Nucleus accumbens (tissue), 56 donors: ENCODE measurements around the gene UNC13C.

Experiments used
- DNase-seq, 56 donors: peaks; one replicate each; lab custom pipeline; 2025; lab: John Stamatoyannopoulos, UW

UNC13C gene

DNA sequence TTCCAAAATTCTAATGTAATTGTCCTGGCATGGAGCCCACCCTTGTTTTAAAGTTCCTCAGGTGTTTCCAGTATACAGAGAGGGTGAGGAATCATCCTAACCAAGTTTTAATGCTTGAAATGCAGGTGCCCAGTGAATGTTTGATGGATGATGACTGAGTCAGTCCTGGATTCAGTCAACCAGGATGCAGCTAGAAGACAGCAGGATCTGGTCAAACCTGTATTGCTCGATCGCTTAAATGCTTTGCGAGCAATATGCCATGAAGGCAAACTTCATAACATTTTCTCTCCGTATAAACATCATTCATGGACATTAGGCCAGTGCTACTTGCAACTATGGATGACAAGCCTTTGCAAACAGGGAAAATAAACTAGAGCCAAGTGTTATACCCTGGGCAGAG, 627.3 kb downstream of the UNC13C start:
- DNase-seq = no peak

DNA sequence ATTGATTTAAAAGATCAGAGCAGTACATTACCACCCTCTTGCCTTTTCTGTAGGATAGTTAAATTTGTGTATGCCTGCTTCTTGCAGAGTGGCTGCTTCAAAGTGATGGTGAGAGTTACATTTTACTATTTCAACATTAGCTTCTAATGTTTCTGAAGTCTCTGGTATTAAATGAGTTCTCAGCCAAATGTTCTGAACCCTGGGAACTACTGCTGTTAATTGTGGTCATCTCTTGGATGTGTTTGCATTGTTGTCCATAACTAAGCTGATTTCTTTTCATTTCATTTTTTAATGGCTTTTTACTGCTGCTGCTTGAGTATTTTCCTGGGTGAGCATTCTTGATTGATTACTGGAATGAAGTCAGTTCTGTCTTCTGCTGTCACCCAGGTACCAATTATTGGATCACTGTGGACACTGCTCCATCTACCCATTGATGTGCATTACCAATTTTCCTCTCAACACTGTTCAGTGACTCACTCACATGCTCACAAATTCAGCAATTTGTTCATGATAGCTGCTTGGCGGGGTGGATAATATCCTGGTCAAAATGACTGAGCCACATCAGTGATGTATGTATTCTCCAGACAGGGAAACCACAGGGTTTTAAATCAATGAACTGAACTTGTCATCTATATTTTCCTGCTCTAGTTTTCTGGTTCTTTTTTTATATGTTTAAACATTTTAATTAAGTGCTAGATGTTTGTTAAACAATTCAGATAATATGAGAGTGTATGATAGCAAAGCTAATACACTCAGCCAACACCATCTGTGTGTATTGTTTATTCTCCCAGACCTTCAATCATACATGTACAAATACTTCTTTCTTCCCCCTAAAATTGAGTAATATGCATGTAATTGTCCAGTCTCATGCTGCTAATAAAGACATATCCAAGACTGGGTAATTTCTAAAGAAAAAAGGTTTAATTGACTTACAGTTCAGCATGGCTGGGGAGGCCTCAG, 630.9 kb downstream of the UNC13C start:
- DNase-seq = no peak

- DNase-seq = no peak
These were observed 639.9 kb downstream of the UNC13C start for GRCh38 chr15:54618120-54618519.

DNA sequence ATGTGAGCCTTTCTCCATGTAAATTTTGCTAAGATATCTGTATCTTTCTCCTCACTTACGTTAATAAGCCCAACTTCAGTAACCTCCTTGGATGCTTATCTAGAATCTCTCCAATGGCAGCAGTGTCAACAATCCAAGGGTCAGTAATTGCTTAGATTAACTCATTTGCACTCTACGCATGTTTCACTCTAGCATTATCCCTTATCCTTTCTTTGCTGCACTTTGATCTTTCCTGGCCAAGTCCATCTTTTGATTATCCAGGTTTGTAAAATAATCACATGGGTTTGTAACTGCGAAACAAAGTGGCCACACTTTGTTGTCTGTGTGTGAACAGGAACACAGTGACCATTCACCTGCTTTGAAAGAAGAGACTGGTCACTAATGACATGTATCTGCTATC, 640.9 kb downstream of the UNC13C start:
- DNase-seq = no peak

DNA sequence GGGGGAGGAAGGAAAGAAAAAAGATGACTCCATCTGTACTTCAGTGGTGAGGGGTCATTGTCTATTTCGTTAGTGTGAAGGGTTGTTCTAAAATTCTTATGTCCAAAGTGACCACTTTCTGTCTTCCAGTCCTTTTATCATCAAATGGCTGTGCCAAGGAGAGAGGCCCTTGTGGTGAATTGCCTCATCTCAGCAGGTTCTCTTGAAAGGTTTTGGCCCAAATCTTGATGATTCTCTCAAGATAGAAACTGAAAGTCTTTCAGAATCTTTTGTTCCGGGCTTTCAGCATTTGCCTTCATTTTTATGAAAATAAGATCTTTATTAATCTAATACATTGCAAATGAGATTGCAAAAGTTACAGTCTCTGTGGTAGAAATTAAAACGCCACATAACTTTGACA, 642.7 kb downstream of the UNC13C start:
- DNase-seq = no peak

DNA sequence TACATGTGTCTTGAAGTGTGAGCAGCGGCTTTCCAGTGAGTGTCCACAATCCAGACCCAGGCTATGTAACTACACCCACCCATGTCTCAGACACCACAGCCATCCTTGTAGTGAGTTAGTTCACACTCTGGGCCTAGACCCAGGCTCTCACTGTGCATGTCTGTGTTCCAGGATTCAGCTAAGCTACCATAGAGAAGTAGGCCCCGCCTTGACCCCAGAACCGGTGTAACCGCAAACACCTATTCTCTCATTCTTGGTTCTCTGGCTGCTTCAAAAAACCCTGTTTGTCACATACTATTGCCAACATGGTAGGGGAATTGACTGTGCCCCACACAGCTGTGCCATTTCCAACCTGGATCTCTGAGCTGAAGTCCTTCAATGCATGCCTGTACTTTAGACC, 657.9 kb downstream of the UNC13C start:
- no peak for DNase-seq

GRCh38 chr15:54638666-54639065, 660.4 kb downstream of the UNC13C start:
- DNase-seq = no peak

DNA sequence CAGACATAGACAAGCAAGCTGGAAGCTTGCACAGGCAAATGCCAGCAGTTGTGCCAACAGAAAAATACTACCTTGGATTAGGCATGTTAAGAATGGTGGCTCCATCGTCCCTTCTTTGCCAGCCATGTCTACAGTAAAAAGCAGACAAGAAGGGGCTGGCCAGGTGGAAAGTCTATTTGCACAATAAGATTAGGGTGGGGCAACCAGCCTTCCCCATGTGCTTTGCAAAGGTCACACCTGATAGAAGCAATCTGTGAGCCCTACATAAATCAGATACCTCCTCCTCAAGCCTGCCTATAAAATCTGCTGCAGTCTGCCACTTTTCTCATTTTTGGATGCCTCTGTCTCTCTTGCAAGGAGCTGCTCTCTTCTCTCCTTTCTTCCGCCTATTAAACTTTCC, 662.6 kb downstream of the UNC13C start:
- DNase-seq = no peak

DNA sequence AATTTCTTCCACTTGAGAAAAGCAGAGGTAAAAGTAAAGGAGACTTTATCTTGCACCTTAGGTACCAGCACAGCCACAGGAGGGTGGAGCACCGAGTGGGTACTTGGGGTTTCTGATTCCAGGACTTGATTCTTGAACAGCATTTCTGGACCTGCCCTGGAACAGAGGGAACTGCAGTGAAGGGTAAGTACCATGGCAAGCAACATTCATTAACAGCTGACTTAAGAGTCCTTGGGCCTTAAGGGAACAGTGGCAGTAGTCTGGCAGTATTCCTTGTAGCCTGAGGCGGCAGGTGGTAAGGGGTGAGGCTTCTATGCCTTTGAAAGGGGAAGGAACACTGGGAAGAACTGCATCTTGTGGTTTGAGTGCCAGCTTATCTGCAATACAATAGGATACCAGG, 666.6 kb downstream of the UNC13C start:
- DNase-seq = no peak

- no peak for DNase-seq
These were observed 681.4 kb downstream of the UNC13C start for GRCh38 chr15:54659646-54660045.

- no peak for DNase-seq
These were observed 682.1 kb downstream of the UNC13C start for GRCh38 chr15:54660356-54660755.

DNA sequence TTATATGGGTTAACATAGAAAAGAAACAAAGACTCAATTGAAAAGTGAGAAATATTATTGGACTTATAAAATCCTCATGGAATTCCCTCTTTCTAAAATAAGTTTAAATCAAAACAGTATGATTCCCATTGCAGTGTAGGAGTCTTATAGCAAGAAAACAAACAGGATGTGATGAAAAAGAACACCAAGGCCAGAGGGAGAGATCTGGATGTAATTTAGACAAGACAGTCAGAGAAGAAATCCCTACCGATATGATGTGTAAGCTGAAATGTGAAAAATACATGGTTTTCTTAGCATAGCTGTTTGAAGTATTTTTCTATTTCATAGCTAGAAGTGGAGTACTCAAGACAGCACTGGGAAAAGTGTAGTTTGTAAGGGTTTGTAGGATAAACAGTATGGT, 697.0 kb downstream of the UNC13C start:
- DNase-seq = no peak

GRCh38 chr15:54681584-54681983, 703.3 kb downstream of the UNC13C start:
- no peak for DNase-seq
